GM12872 (cell line): ENCODE results near the gene ENTPD8.

ENCODE experiments used
- CTCF ChIP-seq: IDR thresholded peaks from 3 replicates; pipeline ENCODE4 v1.5.1; 2011; ENCODE audit warnings: low read depth, mild to moderate bottlenecking, low read length, moderate library complexity; ENCODE audit not compliant: insufficient read depth

ENTPD8 gene

GRCh38 chr9:137467896-137468295 lies 26.7 kb upstream of the ENTPD8 start:
- no peak for TF ChIP-seq CTCF

GRCh38 chr9:137467161-137467581 lies 26.0 kb upstream of the ENTPD8 start:
- TF ChIP-seq CTCF = no peak

GRCh38 chr9:137465720-137466388 lies 24.7 kb upstream of the ENTPD8 start:
- TF ChIP-seq CTCF = no peak

GRCh38 chr9:137465000-137465719 lies 24.0 kb upstream of the ENTPD8 start:
- no peak for TF ChIP-seq CTCF

- TF ChIP-seq CTCF = no peak
Measured at GRCh38 chr9:137464291-137464999, 23.3 kb upstream of the ENTPD8 start.

- TF ChIP-seq CTCF = no peak
Measured at GRCh38 chr9:137463931-137464290, 22.8 kb upstream of the ENTPD8 start.
